Measurements from ENCODE around the gene EPB41L2.

DNA sequence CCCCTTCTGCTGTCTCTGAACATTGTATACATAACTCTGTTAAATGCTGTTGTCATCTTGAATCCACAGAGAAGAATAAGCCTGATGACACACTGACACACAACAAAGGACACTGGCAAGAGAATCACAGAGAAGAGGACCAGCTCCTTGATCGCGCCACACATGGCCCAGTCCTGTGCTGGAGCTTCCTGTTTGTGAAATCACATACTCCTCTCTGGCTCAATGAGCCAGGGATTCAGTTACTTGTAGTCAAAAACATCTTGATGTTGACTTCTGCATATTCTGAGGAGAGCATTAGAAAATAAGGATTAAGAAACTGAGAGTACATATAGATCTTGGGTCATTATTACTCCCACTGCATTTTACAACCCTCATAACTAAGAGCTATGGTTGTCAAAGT, 100.1 kb downstream of the EPB41L2 start:
- TF ChIP-seq POLR2AphosphoS5 (IDR thresholded peaks at IDR 0.05) (no peak), POLR2A (IDR thresholded peaks at IDR 0.05) (no peak), EP300 (IDR thresholded peaks at IDR 0.05; ENCODE audit: low read depth) (no peak)
- TF ChIP-seq, protein P1, sequence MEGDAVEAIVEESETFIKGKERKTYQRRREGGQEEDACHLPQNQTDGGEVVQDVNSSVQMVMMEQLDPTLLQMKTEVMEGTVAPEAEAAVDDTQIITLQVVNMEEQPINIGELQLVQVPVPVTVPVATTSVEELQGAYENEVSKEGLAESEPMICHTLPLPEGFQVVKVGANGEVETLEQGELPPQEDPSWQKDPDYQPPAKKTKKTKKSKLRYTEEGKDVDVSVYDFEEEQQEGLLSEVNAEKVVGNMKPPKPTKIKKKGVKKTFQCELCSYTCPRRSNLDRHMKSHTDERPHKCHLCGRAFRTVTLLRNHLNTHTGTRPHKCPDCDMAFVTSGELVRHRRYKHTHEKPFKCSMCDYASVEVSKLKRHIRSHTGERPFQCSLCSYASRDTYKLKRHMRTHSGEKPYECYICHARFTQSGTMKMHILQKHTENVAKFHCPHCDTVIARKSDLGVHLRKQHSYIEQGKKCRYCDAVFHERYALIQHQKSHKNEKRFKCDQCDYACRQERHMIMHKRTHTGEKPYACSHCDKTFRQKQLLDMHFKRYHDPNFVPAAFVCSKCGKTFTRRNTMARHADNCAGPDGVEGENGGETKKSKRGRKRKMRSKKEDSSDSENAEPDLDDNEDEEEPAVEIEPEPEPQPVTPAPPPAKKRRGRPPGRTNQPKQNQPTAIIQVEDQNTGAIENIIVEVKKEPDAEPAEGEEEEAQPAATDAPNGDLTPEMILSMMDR (IDR thresholded peaks at IDR 0.05) = no peak
